Esophagus mucosa (tissue), 1 donor: ENCODE results near the gene SMO. TPM values are rescaled to one million over a fixed set of nuclear protein-coding genes. Genes with fewer than 3 reads are reported as not detected.
"Not testable (repeated sequence)": the region's sequence is repeated elsewhere in the genome, so short reads cannot be mapped to it uniquely, and the experiment has no call there.

Source experiments
- ATAC-seq: fragments of 200-7000 bp; cut with Tn5 transposase; one replicate; pipeline ENCODE4 v1.9.1; 2020
- total RNA-seq: library from RNA; stranded (reverse); gene quantifications from one replicate; pipeline ENCODE4 v1.2.4, GENCODE V29; 2023
- donor health status: DM: yes; HTN: yes; CAD: no.

Gene SMO
- total RNA-seq, 1 donor from 2014 or later, result 7.1 TPM

DNA sequence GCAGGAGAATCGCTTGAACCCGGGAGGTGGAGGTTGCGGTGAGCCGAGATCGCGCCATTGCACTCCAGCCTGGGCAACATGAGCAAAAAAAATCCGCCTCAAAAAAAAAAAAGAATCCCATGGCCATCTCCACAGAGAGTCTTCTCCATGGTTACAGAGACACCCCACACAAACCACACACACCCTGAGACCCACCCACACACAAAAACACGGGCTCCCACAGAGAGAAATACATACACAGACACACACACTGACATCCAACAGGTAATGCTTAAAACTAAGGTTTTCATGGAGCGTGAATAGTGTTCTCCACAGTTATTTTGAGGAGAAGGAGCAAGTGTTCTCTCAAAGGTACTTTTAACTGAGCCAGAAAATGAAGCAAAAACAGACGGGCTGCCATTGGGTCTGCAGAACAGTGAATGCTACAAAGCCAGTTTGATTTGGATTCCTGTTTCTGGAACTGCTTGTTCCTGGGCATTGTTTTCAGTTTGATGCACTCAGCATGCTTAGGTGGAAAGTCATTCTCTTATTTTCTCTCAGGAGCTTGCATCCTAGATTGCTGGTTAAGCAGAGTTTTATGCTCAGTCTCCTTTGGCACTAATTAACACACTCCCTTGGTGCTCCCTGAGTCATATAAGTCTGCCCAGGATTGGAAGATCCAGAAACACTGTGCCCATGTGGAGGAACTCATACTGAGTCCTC, 51.8 kb downstream of the SMO start:
- peak; percentile 48 for ATAC-seq

DNA sequence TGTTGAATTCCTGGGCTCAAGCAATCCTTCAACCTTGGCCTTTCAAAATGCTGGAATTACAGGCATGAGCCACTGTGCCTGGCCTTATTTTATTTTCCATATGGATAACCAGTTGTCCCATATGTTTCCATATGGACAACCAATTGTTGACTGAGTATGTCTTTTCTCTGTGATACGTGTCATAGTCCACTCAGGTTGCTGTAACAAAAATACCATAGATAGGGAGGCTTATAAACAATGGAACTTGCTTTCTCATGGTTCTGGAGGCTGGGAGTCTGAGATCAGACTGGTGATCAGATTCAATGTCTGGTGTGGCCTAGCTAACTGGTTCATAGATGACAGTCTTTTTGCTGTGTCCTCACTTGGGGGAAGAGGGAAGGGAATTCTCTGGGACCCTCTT, 55.8 kb downstream of the SMO start:
- no peak for ATAC-seq

DNA sequence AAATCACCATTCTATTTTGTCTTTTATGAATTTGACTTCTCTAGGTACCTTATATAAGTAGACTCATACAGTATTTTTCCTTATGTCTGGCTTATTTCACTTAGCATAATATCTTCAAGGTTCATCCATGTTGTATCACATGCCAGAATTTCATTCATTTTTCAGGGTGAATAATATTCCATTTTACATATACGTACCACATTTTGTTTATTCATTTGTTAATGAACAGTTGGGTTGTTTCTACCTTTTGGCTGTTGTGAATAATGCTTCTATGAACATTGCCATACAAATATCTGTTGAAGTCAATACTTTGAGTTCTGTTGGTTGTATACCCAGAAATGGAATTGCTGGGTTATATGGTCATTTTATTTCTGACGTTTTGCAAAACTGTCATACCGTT, 57.1 kb downstream of the SMO start:
- ATAC-seq, result no peak

DNA sequence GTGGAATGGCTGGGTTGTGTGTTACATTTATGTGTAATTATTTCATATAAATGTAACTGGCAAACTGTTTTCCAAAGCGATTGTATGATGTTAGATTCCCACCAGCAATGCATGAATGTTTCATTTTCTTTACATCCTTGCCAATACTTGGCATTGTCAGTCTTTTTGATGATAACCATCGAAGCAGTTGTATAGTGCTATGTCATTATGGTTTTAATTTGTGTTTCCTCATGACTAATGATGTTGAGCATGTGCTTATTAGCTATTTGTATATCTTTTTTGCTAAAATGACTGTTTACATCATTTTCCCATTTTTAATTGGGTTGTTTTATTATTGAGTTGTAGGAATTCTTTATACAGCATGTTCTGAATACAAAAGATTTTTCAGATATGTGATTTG, 58.7 kb downstream of the SMO start:
- ATAC-seq, result no peak

DNA sequence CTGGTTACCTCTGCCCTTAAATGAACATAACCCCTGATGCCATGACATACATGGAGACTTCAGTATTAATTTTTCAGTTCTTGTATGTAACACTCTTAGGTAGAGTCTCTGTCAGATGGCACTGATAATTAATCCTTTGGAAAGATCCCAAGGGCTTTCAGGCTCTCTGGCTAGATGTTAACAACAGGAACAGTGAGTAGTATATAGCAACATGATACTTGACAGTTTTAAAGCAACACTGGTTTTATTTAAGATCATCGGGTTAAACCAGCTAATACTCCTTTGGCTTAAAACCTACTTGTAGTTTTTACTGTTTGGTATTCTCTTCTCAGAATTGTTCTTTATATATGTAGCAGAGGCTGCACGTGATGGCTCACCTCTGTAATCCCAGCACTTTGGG, 63.7 kb downstream of the SMO start:
- ATAC-seq, result no peak

DNA sequence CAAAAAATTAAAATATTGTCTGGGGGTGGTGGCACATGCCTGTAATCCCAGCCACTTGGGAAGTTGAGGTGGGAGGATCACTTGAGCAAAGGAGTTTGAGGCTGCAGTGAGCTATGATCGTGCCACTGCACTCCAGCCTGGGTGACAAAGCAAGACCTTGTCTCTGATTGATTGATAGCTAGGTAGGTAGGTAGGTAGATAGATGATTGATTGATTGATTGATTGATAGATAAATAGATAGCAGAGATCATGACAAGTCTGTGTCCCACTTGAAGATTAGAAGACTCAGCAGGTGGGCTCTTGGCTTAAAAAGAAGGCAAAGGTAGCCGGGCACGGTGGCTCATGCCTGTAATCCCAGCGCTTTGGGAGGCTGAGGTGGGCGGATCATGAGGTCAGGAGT, 64.2 kb downstream of the SMO start:
- ATAC-seq, result not testable (repeated sequence)

DNA sequence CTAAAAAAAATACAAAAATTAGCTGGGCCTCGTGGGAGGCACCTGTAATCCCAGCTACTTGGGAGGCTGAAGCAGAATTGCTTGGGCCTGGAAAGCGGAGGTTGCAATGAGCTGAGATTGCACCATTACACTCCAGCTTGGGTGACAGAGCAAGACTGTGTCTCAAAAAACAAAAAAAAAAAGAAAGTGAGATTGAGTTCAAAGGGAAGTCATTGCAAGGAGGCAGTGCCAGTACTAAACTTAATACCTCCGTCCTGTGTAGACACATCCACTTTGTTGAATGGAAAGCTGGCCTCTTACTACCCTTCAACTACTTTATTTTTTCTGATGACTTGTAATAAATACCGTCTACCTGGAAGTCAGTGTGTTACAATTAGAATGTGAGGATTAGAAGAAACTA, 67.4 kb downstream of the SMO start:
- ATAC-seq, result no peak

DNA sequence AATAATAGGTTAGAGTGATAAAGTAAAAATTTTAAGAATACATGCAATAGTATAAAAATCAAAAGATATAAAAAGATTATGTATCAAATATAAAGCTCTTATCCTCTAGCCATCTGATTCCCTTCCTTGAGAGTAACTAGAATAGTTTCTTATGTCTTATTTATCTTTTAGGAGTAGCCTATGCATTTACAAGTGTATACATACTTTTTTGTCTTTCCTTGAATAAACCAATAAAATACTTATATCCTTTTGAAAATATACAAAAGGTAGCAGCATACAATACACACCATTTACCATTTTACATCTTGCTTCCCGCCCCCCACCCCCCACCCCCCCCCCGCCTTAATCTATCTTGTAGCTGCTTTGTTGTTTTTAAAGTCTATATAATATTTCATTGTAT, 67.8 kb downstream of the SMO start:
- no peak for ATAC-seq

DNA sequence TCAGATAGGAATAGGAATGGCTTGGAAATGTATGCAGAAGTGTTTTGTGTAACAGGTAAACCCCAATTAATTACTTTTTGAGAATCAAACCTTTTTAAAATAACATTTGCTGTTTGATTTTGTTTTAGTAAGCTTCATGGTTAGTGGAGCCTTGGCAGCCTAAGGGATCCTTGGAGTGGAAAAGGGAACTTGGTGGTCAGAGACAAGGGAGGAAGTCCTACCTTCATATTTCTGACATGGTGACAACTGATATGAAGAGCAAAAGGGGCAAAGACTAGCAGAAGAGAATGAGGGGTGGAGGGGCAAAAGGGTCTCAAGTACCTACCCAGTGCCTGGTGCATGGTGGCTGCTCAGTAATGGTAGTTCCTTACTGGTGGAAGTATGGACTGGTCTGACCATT, 68.7 kb downstream of the SMO start:
- no peak for ATAC-seq

DNA sequence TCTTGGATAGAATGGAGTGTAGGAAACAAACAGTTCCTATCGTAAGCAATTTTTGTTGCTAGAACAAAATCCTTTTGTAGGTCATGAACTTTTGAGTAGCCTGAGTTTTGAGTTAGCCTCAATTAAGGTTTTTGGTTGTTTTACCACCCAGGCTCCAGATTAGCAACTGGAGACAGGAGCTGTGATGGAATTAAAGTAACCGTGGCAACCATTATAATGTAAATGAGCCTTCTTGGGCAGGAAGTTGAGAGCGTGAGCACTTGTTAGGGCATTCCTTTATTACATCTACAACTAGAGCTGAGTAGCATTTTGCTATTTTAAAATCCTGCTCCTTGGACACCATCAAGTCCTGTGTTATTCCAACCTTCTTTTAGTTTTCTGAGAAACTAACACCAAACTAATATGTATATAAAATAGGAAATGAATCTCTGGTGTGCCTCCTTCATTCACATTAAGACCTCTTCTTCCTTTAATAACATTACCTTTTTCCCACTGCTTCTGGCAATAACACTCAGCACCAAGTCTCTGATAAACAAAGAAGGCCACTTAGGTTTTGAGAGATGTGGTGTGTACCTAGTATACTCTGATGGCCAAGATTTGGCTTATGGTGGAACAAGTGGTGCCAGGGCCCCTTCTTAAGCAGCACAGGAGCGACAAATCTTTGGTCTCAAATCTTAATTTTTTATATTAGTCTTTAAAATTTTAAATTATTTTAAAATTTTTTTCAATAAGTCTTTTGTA, 70.4 kb downstream of the SMO start:
- peak; percentile 29 for ATAC-seq

DNA sequence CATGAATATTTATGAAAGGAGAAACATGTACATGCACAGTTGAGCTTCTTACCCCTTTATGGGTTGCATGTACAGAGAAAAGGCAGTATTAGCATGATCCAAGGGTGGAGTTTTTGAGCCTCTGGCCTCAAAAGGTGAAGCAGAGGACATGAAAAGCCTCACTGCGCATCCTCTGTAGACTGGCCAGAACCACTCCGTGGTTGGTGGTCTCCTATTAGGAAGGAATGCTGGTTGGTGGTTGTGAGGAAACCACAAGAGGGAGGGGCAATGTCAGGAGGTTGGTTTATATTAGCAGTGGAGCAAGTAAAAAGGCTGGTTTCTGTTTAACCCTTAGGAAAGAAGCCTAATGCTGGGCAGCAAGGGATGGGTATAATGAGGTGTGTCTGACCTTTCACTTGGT, 73.9 kb downstream of the SMO start:
- ATAC-seq, result no peak

Other genes starting within 250 kb of the SMO start
- gene TNPO3, start 133.5 kb upstream of the SMO start, total RNA-seq, result 31.9 TPM
- gene TSPAN33, start 43.9 kb upstream of the SMO start, total RNA-seq, result 1.6 TPM
- gene AHCYL2, start 36.4 kb downstream of the SMO start, total RNA-seq, result 25.9 TPM
- gene STRIP2, start 245.8 kb downstream of the SMO start, total RNA-seq, result 3.4 TPM